VCaP (cell line): ENCODE results near the gene PHGDH.

Experiments
- H3K27ac ChIP-seq: fragments of 450-650 bp; 2 replicates; pipeline ENCODE4 v1.5.1; 2017
- TF ChIP-seq, protein P1 (sequence below): fragments of 450-650 bp; conservative IDR thresholded peaks from 2 replicates; pipeline ENCODE4 v1.5.1; 2017; ENCODE audit warnings: mild to moderate bottlenecking, moderate library complexity

The PHGDH gene

DNA sequence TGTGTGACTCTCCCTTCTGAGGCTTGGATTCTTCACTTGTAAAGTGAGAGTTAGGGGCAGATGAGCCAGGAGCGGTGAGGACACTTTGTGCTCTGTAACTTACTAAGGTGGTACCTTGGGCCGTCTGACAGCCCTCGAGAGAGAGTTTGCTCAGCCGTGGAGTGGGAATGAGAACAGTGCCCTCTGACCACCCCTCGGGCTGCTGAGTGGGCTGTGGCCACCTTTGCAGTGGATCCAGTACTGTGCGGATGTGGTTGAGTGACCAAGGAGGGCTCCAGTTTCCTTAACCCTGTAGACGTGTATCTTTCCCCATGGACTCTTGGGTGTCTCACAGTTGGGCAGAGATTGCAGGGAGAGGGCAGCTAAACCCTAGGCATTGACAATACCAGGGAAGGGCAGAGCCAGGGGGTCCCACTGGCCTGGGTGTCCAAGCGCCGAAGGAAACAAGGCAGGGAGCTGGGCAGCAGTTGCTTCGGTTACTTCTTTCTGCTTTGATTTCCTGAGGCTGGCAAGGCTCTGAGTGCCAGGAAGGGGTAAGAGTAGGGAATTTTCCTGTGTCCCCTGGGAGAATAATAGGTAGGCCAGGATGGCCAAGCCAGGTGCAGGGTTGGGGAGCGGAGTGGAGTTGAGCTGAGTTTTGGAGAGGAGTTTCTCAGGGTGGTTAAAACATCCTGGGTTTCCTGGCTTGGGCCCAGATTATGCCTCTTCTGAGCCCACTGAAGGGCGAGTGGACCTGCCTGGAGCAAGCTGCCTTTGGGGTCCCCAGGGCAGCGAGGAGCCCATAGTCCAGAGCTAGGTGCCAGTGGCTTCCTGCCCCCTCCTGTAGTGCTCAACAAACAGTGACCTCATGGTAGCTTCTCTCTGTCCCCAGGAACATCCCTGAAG is 29.4 kb downstream of the PHGDH start:
- H3K27ac ChIP-seq: no peak overlapping the region
- TF ChIP-seq, protein P1, sequence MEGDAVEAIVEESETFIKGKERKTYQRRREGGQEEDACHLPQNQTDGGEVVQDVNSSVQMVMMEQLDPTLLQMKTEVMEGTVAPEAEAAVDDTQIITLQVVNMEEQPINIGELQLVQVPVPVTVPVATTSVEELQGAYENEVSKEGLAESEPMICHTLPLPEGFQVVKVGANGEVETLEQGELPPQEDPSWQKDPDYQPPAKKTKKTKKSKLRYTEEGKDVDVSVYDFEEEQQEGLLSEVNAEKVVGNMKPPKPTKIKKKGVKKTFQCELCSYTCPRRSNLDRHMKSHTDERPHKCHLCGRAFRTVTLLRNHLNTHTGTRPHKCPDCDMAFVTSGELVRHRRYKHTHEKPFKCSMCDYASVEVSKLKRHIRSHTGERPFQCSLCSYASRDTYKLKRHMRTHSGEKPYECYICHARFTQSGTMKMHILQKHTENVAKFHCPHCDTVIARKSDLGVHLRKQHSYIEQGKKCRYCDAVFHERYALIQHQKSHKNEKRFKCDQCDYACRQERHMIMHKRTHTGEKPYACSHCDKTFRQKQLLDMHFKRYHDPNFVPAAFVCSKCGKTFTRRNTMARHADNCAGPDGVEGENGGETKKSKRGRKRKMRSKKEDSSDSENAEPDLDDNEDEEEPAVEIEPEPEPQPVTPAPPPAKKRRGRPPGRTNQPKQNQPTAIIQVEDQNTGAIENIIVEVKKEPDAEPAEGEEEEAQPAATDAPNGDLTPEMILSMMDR: no peak

DNA sequence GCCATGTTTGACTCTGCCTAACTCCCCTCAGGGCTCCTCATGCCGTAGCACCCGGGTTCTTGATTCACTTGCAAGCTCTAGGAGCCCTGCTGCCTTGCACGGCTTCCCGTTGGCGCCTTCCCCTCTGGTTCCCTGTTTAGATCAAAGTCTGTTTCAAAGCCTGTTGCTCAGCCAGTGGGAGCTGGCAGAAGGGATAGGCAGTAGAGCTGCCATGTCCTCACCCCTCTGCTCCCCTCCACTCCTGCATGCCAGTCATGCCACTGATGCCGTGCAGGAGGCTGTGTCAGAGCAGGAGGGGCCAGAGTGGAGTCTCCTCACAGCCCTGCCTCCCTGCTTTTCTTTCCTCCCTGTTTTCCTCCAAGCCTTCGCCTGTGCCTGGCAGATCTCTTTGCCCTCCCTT is 30.5 kb downstream of the PHGDH start:
- no peak overlapping the region; the same call in 1 of the 2 replicates for H3K27ac ChIP-seq

DNA sequence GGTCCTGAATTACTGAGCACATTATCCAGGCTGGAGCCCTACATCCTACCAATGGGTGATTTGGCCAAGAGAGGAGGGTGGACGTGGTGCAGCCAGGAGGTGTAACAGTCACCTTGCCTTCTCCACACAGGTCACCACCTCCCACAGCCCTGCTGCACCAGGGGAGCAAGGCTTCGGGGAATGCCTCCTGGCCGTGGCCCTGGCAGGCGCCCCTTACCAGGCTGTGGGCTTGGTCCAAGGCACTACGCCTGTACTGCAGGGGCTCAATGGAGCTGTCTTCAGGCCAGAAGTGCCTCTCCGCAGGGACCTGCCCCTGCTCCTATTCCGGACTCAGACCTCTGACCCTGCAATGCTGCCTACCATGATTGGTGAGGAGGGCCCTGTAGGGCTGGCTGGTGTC is 30.9 kb downstream of the PHGDH start:
- TF ChIP-seq, protein P1: no peak
- H3K27ac ChIP-seq: no peak overlapping the region; the same call in 1 of the 2 replicates

More for the DNA sequence above, 30.5 kb downstream of the PHGDH start:
- TF ChIP-seq, protein P1: no peak

DNA sequence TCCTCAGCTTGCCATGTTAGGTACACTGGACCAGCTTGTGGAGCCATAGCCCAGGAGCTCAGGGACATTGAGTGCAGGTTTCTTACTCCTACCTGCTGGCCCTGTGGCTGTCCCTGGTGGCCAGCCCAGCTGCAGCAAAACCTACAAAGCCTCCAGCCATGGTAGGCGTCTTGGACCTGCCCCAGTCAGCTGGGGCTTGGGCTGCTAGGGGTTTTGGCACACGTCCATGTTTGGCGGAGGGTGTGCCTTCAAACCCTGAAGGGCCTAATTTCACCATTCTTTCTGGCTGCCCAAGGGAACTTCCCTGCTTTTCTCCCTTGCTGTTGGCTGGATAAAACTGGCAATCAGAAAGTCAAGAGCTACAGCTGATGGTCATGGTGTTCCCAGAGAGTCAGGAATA is 31.6 kb downstream of the PHGDH start:
- TF ChIP-seq, protein P1: no peak
- no peak overlapping the region for H3K27ac ChIP-seq

DNA sequence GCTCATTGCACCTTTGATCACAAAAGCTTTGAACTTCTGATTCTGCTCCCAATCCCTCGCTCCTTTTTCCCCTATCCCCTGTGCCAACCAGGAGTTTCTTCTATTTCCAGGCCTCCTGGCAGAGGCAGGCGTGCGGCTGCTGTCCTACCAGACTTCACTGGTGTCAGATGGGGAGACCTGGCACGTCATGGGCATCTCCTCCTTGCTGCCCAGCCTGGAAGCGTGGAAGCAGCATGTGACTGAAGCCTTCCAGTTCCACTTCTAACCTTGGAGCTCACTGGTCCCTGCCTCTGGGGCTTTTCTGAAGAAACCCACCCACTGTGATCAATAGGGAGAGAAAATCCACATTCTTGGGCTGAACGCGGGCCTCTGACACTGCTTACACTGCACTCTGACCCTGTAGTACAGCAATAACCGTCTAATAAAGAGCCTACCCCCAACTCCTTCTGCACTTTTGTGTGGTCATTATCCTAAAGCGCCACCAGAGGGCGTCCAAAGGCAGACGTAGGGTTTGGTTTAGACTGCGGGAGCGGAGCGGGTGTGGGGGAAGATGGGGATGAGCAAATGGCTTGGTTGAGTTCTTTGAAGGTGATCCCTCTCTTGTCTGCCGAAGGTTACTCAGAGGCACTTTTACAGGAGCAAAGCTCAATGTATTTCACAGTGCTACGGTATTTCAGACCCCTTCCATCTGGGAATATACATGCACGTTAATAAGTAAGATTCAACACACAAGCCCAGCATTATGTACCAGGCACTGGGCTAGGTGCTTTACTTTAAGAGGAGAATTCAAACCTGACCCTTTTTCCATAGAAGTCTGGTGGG is 32.3 kb downstream of the PHGDH start:
- TF ChIP-seq, protein P1: peak; percentile 85
- no peak overlapping the region for H3K27ac ChIP-seq

DNA sequence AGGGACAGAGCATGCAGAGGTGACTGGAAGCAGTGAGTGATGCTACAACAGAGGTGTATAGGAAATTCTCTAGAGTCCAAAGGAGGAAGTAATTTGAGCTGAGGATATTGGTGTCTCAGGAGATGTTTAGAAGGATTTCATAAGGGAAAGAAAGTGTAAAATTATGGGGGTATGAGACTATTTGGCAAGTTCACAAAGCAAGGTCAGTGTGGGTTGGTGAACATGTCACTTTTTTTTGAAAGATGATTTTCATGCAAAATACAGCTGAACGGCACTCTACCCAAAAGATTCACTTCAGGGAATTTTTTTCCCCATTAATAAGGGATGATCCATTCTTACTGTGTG is 32.8 kb downstream of the PHGDH start:
- no peak overlapping the region for H3K27ac ChIP-seq
- TF ChIP-seq, protein P1: no peak

DNA sequence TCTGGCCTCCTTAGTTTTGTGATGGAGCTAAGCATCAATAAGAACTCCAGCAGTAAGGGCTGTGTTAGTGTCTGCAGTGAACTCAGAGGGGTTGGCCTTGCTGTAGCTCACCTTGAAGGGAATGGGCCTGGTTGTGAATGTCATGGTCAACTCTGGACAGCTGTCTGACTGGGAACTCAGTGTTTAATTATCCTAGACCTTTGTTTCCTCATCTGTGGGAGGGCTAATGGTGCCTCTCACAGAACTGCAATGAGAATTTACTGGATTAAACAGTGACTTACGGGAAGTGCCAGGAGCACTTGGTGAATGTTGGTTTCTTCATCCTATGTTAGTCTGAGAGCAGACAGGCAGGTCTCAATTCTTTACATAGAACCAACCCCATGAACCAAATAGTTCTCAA is 33.3 kb downstream of the PHGDH start:
- H3K27ac ChIP-seq: no peak overlapping the region
- TF ChIP-seq, protein P1: no peak
